Muscle of back (tissue), 11 donors: ENCODE data around the gene DDX54. TPM values are rescaled to one million over a fixed set of nuclear protein-coding genes. Genes with fewer than 3 reads are reported as not detected.
"Not testable (repeated sequence)": the region's sequence is repeated elsewhere in the genome, so short reads cannot be mapped to it uniquely, and the experiment has no call there.

ENCODE experiments used
- DNase-seq, 3 donors: peaks; one replicate each; pipeline versions ENCODE4 v3.0.0 to v3.0.0-alpha.2; 2013
- polyA plus RNA-seq, 10 donors: library from polyadenylated mRNA; unstranded; fragments of 120-200 nt; gene quantifications; one replicate each; pipeline ENCODE4 v1.2.1, GENCODE V29; 2013; ENCODE audit not compliant: insufficient read length in 10 of 10

DDX54 gene
- polyA plus RNA-seq, 10 donors: 41.8 to 75.7 (median 51.7) TPM

GRCh38 chr12:113144806-113145205, 40.5 kb downstream of the DDX54 start:
- no peak for DNase-seq

GRCh38 chr12:113143959-113144358, 41.3 kb downstream of the DDX54 start:
- no peak for DNase-seq

- no peak for DNase-seq
Observed at GRCh38 chr12:113142886-113143332, 42.4 kb downstream of the DDX54 start.

DNA sequence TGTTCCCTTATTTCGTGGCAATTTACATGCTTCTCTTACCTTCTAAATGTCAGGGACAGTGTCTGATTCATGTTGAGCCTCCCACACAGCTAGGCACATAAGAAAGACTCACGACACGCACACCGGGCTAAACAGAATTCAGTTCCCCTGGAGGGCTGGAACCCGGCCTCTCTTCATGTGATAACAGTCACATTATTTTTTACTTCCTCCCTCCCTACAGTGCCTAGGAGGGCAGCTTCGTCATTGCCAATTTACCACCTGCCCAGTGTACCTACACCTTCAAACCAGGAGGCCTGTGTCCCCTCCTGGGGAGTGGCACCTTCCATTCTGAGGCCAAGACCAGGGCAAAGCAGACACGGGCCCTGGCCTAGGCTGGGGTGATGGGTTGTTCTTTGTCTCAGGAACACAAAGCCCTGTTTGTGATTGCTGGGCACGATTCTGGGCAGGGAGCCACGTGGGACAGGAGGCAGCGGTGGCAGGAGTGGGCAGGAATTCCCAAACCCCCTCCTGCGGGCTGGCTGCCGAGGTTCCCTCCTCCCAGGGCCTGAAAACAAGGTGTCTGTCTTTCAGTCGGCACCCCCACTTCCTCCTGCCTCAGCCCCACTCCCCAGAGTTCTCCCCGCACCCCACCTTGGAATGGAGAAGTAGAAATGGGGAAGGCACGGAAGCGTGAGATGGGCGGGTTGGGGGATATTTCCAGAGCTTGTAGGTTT, 42.9 kb downstream of the DDX54 start:
- no peak for DNase-seq

DNA sequence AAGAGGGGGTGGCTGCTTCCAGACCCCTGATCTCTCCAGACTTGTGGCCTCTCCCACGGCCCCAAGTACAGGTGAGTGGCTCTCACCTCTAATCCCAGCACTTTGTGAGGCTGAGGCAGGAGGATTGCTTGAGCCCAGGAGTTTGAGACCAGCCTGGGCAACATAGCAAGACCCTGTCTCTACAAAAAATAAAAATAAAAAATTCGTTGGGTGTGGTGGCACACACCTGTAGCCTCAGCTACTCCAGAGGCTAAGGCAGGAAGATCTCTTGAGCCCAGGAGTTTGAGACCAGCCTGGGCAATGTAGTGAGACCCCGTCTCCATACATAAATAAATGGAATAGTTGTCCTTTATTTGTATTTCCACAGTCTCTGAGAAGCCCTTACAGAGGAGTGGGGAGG, 43.6 kb downstream of the DDX54 start:
- not testable (repeated sequence) for DNase-seq

GRCh38 chr12:113140706-113141105, 44.6 kb downstream of the DDX54 start:
- no peak for DNase-seq

- no peak for DNase-seq
Observed at GRCh38 chr12:113138826-113139225, 46.5 kb downstream of the DDX54 start.

DNA sequence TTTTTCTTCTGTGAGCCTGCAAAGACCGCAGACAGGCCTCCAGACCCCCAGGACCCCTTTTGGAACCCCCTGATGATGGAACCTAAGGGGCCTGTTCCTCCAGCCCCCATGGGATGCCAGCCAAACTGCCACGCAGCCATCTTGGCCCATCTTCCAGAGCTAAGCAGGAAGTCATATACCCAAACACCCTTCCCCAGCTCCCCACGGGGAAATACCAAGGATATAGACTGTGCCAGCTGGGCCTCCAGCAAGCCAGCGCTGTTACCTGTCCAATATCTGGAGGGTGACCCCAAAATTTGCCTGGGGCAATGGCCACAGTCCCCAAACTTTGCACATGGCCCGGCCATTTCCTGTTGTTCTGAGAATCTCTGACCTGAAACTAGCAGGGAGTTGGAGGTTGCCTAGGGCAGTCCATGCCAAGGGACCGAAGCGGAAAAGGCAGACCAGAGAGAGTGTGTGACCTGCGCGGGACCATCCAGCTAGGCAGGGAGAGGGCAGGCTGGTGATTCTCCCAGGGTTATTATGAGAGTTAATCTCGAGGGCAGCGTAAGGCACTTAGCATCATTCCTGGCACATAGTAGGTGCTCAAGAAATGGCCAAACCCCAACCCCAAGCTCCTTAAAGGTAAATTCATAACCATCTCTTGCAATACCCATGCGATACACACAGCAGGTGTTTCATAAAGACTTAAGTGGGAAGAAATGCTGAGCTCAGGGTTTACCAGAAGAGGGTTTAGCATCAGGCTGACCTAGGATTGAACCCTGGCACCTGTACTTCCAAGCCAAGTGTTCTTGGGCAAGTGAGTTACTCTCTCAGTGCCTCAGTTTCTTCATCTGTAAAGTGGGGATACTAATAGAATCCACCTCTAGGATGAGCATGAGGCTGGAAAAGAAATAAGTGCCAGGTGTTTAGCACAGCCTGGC, 47.2 kb downstream of the DDX54 start:
- no peak for DNase-seq

DNA sequence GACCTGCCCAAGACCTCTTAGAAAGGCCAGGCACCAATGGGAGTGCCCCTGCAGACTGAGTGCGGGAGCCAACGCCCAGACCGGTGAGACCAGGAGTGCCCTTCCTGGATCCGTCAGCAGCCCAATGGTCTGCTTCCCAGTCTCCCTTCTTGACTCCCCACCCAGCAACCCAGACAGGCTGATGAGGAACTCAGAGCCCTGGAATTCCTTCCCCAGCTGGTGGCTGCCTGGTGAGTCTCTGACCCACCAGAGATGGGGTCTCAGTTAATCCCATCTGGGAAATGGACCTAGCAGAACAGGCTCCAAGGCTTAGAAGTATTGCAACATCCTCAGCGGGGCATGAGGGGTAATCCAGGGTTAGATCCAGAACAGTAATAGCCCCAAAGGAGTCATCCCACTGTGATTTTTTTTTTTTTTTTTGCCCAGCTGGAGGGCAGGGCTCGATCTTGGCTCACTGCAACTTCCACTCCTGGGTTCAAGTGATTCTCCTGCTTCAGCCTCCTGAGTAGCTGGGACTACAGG, 48.2 kb downstream of the DDX54 start:
- no peak for DNase-seq

DNA sequence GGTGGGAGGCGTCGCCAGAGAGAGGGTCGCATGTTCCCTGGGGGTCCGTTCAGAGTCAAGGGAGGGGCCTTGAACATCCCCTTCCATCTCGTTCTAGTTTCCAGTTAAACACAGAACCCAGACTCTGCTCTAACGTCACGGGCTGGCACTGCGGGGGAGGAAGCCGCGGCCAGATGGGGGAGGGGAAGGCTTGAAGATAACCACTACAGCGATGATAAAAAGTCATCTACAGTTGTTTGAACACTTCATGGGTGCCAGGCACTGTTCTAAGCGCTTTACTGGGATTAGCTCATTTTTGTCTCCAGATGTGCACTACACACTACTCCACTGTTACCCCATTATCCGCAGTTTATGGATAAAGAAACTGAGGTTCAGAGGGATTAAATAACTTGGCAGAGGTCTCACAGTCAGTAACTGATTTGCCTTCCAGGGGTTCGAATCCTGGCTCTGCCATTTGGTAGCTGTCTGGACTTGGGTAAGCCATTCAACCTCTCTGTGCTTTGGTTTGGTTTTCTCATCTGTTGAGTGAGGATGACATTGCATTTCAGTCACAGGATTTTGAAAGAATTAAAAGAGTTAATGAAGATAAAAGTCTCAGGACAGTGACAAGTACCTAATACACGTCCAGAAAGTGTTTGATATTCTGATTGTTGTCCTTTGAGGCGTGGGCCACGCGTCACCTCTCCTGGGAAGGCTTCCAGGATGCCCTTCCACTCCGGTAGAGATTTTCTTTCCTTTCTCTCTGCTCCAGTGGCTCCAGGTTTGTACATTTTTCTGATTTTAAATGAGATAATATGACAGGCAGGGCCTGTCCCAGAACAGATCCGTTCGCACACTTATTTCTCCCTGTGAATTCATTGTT, 48.9 kb downstream of the DDX54 start:
- DNase-seq: no peak

GRCh38 chr12:113135178-113136127, 49.8 kb downstream of the DDX54 start, which contains the start of gene RASAL1:
Gene RASAL1, minus strand, starts transcription at chr12:113135761. Its CDS starts 299 bp downstream, at chr12:113135462.
- DNase-seq: no peak

GRCh38 chr12:113134521-113134951, 50.7 kb downstream of the DDX54 start:
- no peak for DNase-seq

DNA sequence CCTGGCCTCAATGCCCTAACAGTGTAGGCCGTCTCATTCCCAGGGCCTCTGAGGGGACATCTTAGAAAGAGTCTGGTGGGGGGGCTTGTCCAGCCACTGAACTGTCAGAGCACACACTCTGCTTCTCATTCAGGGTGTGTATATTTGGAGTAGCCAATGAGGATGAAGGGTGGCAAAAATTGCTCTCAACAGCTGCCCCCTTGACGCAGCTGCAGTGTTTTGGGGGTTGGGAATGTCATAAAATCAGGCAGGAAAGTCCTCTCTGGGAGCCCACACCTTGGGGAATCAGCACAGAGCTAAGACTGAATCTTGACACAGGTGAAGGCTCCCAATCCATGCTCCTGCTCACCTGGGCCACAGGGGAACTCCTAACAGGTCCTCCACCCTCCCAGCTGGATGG, 51.2 kb downstream of the DDX54 start:
- no peak for DNase-seq

DNA sequence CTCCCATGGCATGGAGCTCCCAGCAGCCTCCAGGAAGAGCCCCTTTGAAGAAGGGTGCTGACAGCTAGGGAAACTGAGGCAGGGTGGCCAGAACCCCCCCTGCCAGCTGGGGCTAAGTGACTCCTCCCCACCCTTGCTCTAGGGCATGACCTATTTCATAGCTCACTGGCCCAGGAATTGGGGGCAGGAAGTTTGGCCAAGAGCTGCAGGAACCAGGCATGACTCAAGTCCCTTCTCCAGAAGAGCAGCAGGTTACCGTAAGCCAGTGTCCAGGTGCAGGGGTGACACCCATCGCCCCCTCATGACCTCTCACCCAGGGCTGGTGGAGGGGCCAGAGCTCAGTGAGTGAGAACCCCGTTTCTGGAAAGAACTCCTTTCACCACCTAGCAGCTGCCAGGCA, 51.6 kb downstream of the DDX54 start:
- no peak for DNase-seq

- no peak for DNase-seq
Observed at GRCh38 chr12:113133036-113133435, 52.2 kb downstream of the DDX54 start.

DNA sequence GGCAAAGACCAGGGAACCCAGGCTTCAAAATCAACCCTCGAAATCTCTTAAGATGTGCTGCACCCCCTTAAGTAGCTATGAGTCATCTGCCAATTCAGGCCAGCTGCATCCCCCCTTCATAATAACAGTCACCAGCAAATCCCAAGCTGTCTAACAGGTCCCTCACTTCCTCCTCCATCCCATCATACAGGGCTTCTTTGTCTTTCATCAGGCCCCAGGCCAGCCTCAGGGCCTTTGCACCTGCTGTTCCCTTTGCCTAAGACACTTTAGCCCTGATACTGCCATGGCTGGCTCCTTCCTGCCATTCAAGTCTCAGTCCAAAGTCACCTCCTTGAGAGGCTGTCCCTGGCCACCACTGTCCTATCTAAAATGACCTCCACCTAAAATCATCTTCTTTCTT, 53.7 kb downstream of the DDX54 start:
- no peak for DNase-seq

GRCh38 chr12:113130457-113131135, 54.7 kb downstream of the DDX54 start:
- no peak for DNase-seq

DNA sequence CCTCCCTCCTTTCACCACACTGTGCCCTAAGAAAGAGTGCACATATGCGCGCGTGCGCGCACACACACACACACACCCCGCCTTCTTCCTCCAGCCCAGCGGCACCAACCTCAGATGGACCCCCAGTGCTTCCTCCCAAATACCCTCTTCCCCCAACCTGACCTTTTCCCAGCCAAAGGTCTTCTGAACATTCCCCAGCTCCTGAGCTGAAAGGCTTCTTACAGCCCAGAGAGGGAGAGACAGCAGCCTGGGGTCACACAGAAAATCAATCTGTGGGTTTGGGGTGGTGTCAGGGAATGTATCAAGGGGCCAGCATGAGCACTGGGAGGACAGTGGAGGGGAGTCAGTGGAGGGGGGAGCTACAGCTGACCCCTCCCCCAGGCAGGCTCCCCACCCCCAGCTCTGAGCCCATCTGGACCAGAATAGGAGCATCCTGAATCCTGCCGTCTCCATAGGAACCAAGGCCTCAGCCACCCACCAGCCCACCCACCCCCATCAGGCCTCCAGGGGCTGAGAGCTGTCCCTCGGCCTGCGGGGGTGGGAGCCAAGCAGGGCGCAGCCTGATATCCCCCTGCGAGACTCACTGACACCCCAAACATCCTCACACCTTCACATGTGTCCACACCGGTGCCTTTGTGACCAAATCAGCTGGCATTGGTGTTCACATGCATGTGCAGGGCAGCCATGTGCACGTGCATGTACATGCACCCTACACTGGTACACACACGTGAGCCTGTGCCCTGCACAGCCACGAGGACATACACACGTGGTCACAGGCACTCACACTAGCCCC, 55.4 kb downstream of the DDX54 start:
- no peak for DNase-seq
